GM18508 (cell line): ENCODE results near the gene HLA-A.
"Not testable (repeated sequence)": the region's sequence is repeated elsewhere in the genome, so short reads cannot be mapped to it uniquely, and the experiment has no call there.

Experiments used
- ATAC-seq: cut with Tn5 transposase; IDR thresholded peaks from one replicate; pipeline ENCODE4 v1.9.1; 2021; ENCODE audit warnings: moderate number of reproducible peaks; ENCODE audit not compliant: insufficient read depth, unreplicated experiment

HLA-A gene

GRCh38 chr6:29930047-29930446 lies 12.3 kb upstream of the HLA-A start:
- ATAC-seq = not testable (repeated sequence)

GRCh38 chr6:29933955-29934354 lies 8.4 kb upstream of the HLA-A start:
- no peak for ATAC-seq

GRCh38 chr6:29935273-29935955 lies 6.9 kb upstream of the HLA-A start:
- no peak for ATAC-seq

- ATAC-seq = no peak
Observed at GRCh38 chr6:29938746-29939508, 3.4 kb upstream of the HLA-A start.

GRCh38 chr6:29941016-29941415 lies 1.3 kb upstream of the HLA-A start:
- ATAC-seq = no peak

- peak; percentile 6 for ATAC-seq
Observed at GRCh38 chr6:29941471-29941870, 861 bp upstream of the HLA-A start.

- ATAC-seq = peak; percentile 2
Observed at GRCh38 chr6:29941916-29942274, 437 bp upstream of the HLA-A start.

GRCh38 chr6:29943053-29943966 lies 978 bp downstream of the HLA-A start:
- no peak for ATAC-seq

GRCh38 chr6:29945281-29945820 lies 3.0 kb downstream of the HLA-A start:
- no peak for ATAC-seq

GRCh38 chr6:29946223-29947076 lies 4.1 kb downstream of the HLA-A start:
- no peak for ATAC-seq

GRCh38 chr6:29947077-29947980 lies 5.0 kb downstream of the HLA-A start:
- no peak for ATAC-seq

GRCh38 chr6:29948277-29948676 lies 5.9 kb downstream of the HLA-A start:
- no peak for ATAC-seq

- ATAC-seq = no peak
Observed at GRCh38 chr6:29949934-29950333, 7.6 kb downstream of the HLA-A start.

- ATAC-seq = no peak
Observed at GRCh38 chr6:29951882-29952281, 9.6 kb downstream of the HLA-A start.

GRCh38 chr6:29953001-29953441 lies 10.7 kb downstream of the HLA-A start:
- ATAC-seq = no peak

GRCh38 chr6:29953686-29954085 lies 11.4 kb downstream of the HLA-A start:
- no peak for ATAC-seq

- no peak for ATAC-seq
Observed at GRCh38 chr6:29954272-29954671, 11.9 kb downstream of the HLA-A start.

GRCh38 chr6:29955783-29956182 lies 13.5 kb downstream of the HLA-A start:
- ATAC-seq = no peak

- ATAC-seq = no peak
Observed at GRCh38 chr6:29956518-29956917, 14.2 kb downstream of the HLA-A start.
